Measurements from ENCODE around the gene NRP1.
A peak's percentile ranks its signal among the peaks of the same experiment; 100 is the strongest.
"Not testable (repeated sequence)": the region's sequence is repeated elsewhere in the genome, so short reads cannot be mapped to it uniquely, and the experiment has no call there.

The NRP1 gene

DNA sequence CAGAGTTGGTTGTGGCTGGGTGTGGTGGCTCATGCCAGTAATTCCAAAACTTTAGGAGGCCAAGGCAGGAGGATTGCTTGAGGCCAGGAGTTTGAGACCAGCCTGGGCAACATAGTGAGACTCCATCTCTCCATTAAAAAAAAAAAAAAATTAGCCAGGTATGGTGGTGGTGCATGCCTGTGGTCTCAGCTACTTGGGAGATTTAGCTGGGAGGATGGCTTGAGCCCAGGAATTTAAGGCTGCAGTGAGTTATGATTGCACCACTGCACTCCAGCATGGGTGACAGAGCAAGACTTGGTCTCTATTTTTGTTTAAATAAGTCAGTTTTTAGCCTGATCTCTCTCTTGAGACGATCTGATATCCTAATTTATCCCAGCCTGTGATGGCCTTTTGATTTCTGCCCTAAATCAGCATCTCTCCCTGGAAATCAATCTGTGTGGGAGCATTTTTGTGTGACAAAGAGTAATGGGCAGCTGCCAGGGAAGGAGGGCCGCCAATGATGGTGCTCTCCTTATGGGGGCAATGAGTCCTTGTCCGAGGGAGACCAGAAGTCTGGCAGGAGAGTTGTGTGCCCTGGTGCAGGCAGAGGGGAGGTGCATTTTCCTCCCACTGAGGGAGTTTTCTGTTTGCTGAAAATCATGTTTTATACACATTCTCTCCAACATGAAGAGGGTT, 111.0 kb downstream of the NRP1 start:
- no peak; the same call in 2 of the 3 replicates for ATAC-seq
- TF ChIP-seq, protein P1, sequence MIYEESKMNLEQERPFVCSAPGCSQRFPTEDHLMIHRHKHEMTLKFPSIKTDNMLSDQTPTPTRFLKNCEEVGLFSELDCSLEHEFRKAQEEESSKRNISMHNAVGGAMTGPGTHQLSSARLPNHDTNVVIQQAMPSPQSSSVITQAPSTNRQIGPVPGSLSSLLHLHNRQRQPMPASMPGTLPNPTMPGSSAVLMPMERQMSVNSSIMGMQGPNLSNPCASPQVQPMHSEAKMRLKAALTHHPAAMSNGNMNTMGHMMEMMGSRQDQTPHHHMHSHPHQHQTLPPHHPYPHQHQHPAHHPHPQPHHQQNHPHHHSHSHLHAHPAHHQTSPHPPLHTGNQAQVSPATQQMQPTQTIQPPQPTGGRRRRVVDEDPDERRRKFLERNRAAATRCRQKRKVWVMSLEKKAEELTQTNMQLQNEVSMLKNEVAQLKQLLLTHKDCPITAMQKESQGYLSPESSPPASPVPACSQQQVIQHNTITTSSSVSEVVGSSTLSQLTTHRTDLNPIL (CRISPR knock-in tag; IDR thresholded peaks at IDR 0.05; ENCODE audit: low read depth): no peak
- TF ChIP-seq ZNF70 (CRISPR knock-in tag; IDR thresholded peaks at IDR 0.05) (no peak), ZNF8 (CRISPR knock-in tag; IDR thresholded peaks at IDR 0.05) (no peak), ZFP3 (CRISPR knock-in tag; IDR thresholded peaks at IDR 0.05) (no peak), GLIS3 (CRISPR knock-in tag; IDR thresholded peaks at IDR 0.05) (no peak), BACH2 (CRISPR knock-in tag; IDR thresholded peaks at IDR 0.05; ENCODE audit: borderline replicate concordance) (no peak), ZNF565 (CRISPR knock-in tag; conservative IDR thresholded peaks at IDR 0.05; ENCODE audit: low read depth) (no peak), ESRRG (CRISPR knock-in tag; IDR thresholded peaks at IDR 0.05) (no peak)
- TF ChIP-seq, protein P2, sequence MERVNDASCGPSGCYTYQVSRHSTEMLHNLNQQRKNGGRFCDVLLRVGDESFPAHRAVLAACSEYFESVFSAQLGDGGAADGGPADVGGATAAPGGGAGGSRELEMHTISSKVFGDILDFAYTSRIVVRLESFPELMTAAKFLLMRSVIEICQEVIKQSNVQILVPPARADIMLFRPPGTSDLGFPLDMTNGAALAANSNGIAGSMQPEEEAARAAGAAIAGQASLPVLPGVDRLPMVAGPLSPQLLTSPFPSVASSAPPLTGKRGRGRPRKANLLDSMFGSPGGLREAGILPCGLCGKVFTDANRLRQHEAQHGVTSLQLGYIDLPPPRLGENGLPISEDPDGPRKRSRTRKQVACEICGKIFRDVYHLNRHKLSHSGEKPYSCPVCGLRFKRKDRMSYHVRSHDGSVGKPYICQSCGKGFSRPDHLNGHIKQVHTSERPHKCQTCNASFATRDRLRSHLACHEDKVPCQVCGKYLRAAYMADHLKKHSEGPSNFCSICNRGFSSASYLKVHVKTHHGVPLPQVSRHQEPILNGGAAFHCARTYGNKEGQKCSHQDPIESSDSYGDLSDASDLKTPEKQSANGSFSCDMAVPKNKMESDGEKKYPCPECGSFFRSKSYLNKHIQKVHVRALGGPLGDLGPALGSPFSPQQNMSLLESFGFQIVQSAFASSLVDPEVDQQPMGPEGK (CRISPR knock-in tag; IDR thresholded peaks at IDR 0.05; ENCODE audit: borderline replicate concordance): no peak

DNA sequence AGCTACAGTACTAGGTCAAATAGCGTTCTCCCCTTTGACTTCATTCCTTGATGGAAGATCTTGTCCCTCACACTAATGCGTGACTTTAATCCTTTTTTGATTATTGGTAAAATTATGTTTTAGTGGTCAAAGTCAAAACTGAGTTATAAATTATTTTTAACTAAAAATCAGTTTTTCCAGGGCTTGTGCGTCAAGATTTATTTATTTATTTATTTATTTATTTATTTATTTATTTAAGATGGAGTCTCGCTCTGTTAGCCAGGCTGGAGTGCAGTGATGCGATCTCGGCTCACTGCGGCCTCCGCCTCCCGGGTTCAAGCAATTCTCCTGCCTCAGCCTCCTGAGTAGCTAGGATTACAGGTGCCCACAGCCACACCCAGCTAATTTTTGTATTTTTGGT, 112.2 kb downstream of the NRP1 start:
- not testable (repeated sequence) for ATAC-seq

DNA sequence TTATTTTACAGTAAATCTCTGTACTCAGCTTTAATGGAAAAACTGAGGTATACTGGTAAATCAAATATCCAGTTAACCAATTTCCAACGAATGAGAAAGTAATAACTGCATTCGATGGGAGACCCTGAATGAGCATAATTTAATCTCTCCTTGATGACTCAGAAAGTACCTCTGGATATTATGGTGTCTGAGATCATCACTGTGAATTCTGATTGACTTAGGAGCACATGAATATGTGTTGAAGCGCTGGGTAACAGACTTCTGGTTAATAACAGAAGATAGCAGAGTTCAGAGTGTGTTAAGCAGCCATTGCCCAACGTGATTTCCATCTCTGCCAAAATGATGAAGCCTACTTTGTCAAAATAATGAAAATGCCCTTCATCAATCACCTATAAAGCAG, 116.6 kb downstream of the NRP1 start:
- peak; percentile 56 for ATAC-seq
- TF ChIP-seq, protein P1 (CRISPR knock-in tag; IDR thresholded peaks at IDR 0.05; ENCODE audit: low read depth): peak; percentile 78; the same call in 1 of the 2 replicates
- TF ChIP-seq ZC3H10 (CRISPR knock-in tag; IDR thresholded peaks at IDR 0.05): 0 out of 2 replicates have a peak, but pooled peaks have one; percentile 39
- TF ChIP-seq, protein P2 (CRISPR knock-in tag; IDR thresholded peaks at IDR 0.05; ENCODE audit: borderline replicate concordance): no peak
- peak; percentile 77 for TF ChIP-seq ISL1 (CRISPR knock-in tag; IDR thresholded peaks at IDR 0.05)

DNA sequence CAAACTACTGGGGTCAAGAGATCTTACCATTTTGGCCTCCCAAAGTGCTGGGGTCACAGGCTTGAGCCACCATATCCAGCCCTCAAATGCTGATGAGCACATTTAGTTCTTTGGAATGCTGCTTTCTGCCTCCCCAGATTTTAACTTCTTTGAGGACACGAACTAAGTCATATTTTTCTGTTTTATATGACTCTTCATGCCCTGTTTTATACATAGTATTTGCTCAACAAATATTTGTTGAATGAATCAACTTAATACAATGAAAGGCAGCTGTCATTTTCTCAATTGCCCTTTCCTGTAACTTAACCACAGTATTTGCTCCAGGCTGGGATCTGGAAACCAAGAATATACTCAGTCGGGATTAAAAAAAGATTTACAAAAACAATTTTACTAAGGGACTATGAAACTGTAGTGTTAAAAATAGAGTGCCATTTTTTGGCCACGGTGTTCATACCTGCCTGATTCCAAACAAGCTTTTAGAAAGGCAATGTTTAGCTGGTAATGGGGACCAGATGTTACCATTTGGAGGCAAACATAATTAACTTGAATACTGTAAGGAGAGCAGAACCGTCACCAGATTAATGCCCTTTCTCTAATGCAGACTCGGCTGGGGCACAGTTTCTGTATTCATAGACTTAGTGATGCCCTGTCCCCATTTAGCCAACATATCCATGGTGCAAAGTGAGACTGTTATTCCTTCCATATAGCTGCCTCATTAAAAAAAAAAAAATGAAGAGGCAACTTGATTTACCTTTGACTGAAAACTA, 117.6 kb downstream of the NRP1 start:
- ATAC-seq: peak; percentile 72

More for the DNA sequence above, 117.6 kb downstream of the NRP1 start:
- TF ChIP-seq, protein P3, sequence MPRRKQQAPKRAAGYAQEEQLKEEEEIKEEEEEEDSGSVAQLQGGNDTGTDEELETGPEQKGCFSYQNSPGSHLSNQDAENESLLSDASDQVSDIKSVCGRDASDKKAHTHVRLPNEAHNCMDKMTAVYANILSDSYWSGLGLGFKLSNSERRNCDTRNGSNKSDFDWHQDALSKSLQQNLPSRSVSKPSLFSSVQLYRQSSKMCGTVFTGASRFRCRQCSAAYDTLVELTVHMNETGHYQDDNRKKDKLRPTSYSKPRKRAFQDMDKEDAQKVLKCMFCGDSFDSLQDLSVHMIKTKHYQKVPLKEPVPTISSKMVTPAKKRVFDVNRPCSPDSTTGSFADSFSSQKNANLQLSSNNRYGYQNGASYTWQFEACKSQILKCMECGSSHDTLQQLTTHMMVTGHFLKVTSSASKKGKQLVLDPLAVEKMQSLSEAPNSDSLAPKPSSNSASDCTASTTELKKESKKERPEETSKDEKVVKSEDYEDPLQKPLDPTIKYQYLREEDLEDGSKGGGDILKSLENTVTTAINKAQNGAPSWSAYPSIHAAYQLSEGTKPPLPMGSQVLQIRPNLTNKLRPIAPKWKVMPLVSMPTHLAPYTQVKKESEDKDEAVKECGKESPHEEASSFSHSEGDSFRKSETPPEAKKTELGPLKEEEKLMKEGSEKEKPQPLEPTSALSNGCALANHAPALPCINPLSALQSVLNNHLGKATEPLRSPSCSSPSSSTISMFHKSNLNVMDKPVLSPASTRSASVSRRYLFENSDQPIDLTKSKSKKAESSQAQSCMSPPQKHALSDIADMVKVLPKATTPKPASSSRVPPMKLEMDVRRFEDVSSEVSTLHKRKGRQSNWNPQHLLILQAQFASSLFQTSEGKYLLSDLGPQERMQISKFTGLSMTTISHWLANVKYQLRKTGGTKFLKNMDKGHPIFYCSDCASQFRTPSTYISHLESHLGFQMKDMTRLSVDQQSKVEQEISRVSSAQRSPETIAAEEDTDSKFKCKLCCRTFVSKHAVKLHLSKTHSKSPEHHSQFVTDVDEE (CRISPR knock-in tag; IDR thresholded peaks at IDR 0.05): 0 out of 2 replicates have a peak, but pooled peaks have one; percentile 44
- no peak for TF ChIP-seq ISL1 (CRISPR knock-in tag; IDR thresholded peaks at IDR 0.05)
- no peak for TF ChIP-seq RARB (CRISPR knock-in tag; IDR thresholded peaks at IDR 0.05)
- peak; percentile 83 for TF ChIP-seq TCF4 (CRISPR knock-in tag; IDR thresholded peaks at IDR 0.05; ENCODE audit: borderline replicate concordance)
- TF ChIP-seq, protein P4, sequence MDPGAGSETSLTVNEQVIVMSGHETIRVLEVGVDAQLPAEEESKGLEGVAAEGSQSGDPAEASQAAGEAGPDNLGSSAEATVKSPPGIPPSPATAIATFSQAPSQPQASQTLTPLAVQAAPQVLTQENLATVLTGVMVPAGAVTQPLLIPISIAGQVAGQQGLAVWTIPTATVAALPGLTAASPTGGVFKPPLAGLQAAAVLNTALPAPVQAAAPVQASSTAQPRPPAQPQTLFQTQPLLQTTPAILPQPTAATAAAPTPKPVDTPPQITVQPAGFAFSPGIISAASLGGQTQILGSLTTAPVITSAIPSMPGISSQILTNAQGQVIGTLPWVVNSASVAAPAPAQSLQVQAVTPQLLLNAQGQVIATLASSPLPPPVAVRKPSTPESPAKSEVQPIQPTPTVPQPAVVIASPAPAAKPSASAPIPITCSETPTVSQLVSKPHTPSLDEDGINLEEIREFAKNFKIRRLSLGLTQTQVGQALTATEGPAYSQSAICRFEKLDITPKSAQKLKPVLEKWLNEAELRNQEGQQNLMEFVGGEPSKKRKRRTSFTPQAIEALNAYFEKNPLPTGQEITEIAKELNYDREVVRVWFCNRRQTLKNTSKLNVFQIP (CRISPR knock-in tag; IDR thresholded peaks at IDR 0.05; ENCODE audit: borderline replicate concordance, low read depth): no peak
- no peak for TF ChIP-seq OSR1 (CRISPR knock-in tag; IDR thresholded peaks at IDR 0.05)
- TF ChIP-seq CSDC2 (CRISPR knock-in tag; IDR thresholded peaks at IDR 0.05): no peak
- no peak for TF ChIP-seq ZNF8 (CRISPR knock-in tag; IDR thresholded peaks at IDR 0.05)
